ENCODE results near the gene STAT1. TPM values are rescaled to one million over a fixed set of nuclear protein-coding genes. Genes with fewer than 3 reads are reported as not detected.

The STAT1 gene
- total RNA-seq, 1 donor from 2014 or later: 811 TPM

DNA sequence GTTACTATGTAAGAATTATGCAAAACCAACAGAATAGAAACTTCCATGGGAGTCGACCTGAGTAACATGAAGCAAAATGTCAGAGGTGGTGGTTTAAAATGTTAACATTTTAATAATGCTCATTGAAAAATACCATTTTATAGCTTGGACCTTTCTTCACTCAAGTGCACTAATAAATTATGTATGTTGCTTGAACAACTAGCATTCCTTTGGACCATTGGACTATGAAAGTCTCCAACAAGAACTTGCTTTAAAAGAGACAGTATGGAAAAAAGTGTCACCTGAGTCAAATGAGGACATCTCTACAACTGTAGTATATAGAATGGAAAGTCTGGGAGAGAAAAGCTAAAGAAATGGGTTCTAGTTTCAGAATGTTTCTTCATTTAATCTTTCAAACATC is 81.5 kb downstream of the STAT1 start:
- intact Hi-C loops (cut with micrococcal nuclease): loop anchor here (5.0 kb wide), 1 partner anchor 35 kb away; no protein-coding TSS in a partner anchor

DNA sequence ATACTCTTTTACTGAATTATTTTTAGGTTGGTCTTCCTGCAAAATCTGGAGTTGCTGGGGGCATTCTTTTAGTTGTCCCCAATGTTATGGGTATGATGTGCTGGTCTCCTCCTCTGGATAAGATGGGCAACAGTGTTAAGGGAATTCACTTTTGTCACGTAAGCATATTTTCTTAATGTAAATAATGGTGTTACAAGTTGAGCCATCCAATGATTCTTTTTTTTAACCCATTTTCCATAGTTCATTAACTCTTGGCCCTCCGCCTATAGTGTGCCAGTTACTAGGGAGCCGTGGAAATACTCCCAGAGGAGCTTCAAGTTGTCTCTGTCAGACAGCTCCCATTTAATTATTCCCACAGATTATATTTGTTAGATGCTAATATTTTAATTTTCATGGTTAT is 83.6 kb downstream of the STAT1 start:
- intact Hi-C loops (cut with micrococcal nuclease): loop anchor here (2.0 to 5.0 kb wide), 2 partner anchors 14 to 33 kb away; no protein-coding TSS in a partner anchor

DNA sequence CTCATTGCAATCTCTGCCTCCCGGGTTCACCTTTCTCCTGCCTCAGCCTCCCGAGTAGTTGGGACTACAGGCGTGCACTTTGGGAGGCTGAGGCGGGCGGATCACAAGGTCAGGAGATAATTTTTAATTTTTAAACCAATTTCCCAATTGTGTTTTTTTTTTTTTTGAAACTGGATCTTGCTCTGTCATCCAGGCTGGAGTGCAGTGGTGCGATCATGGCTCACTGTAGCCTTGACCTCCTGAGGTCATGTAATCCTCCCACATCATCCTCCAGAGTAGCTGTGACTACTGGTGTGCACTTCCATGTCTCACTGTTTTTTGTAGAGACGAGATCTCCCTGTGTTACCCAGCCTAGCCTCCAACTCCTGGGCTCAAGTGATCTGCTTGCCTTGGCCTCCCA is 84.1 kb downstream of the STAT1 start:
- intact Hi-C loops (cut with micrococcal nuclease): loop anchor here (2.0 to 5.0 kb wide), 2 partner anchors 15 to 33 kb away; no protein-coding TSS in a partner anchor

DNA sequence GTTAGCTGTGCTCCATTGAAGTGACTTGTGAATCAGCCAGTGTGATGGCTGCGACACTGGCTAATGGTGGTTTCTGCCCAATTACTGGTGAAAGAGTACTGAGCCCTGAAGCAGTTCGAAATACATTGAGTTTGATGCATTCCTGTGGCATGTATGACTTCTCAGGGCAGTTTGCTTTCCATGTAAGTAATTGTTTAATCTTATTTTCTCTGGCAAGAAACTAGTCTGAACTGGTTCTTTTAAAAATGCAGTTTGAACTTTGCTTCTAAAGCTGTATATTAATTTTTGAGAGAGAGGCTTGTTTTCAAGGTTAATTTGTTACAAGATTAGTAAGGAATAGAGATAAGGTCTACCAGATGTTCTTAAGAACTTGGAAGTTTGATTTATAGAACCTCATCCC is 86.7 kb downstream of the STAT1 start:
- intact Hi-C loops (cut with micrococcal nuclease): no loop called here

DNA sequence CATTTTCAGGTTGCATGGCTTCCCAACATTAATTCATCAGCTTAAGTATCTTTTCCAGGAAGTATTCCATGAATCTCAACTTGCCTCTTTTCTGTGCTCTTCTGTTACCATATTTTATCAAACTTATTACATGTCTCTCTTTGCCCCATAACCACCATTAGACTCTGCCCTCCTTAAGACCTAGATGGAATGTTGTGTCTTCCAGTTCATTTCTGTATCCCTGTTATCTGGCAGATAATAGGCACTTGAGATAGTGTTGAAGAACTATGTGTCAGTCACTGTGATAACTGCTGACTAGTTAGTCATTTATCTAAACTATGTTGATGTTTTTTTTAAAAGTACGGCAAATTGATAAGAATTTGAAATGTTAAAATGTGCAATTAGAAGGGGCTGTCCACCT is 91.6 kb downstream of the STAT1 start:
- intact Hi-C loops (cut with micrococcal nuclease): no loop called here

DNA sequence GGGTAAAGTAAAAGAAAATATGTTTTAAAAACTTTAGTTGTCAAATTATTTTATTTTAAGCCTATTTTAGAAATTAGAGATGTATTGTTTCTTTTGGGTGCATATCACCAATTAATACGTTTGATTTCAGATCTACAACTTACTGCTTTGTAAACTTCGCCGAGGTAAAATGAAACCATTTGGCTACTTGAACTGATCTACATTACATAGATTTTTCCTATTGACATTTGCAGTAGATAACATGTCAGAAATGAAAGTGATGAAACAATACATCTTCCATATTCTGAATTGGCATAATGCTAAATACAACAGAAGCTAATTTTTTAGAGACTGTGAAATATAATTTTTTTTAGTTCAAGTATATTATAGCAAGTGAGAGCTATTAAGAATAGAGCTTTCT is 93.9 kb downstream of the STAT1 start:
- intact Hi-C loops (cut with micrococcal nuclease): no loop called here

Other genes with a start within 250 kb of the STAT1 start
- 179 and 190 TPM in 2 replicates for gene GLS, start 133.3 kb downstream of the STAT1 start, total RNA-seq
- 89.9 and 95.0 TPM in 2 replicates for gene STAT4, start 136.8 kb upstream of the STAT1 start, total RNA-seq
- gene MYO1B, start 231.2 kb upstream of the STAT1 start, total RNA-seq: 14.3 and 17.6 TPM in 2 replicates

All from T-helper 1 cell treated with Interleukin-12 subunit alpha and Interleukin-12 subunit beta and Interleukin-4 antibody, amounts not matched to agents 30 ng/mL and 1 ng/mL, for 36 hours (primary cell).